Measurements from ENCODE around the gene UTF1.

- TF ChIP-seq CTCF (IDR thresholded peaks at IDR 0.05; ENCODE audit: low read depth, low read length, poor library complexity, severe bottlenecking) (no peak), EZH2phosphoT487 (IDR thresholded peaks at IDR 0.05; ENCODE audit: borderline replicate concordance, low read length) (no peak)
Measured at GRCh38 chr10:133251388-133252222, 21.6 kb downstream of the UTF1 start.

Measured in DOHH2 (cell line).